ENCODE results near the gene WDR54.
"Not testable (repeated sequence)": the region's sequence is repeated elsewhere in the genome, so short reads cannot be mapped to it uniquely, and the experiment has no call there.

Gene WDR54

DNA sequence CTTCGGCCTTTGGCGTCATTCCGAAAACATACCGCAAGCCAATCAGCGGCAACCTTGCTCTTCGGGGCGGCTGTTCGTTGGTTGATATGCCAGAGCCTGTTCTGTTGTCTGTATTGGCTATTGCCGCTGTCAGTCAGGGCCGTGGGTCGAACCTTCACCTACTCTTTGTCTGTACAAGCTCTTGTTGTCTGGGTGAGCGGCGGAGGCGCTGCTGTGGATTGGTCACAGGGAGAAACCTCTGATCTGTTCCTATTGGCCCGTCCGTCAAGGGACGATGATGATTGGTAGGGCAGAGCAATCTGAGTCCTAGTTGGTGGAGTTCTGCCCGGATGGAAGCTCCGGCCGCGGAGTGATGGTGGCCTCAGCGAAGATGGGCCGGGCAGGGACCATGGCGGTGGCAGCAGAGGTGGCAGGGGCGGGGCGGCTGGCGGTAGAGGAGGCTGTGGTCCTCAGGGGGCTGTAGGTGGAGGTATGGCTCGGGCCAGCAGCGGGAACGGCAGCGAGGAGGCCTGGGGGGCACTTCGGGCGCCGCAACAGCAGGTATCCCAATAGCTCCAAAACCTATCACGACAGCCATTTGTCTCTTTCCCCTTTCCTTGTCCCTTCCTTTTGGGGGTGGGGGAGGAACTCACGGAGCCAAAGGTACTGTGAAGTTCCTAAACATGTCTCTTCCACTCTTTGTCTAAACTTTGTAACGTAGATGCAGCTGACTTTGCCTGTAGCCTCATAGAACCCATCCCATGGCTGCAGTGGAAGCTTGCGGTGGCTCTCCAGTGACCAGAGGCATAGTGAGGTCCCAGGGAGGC is 36.8 kb downstream of the WDR54 start, which contains the start of gene WBP1:
WBP1 (plus strand) TSS at position 307 of the 806 bp plus-strand sequence; CDS start at position 472, 165 bp downstream.
- peak; percentile 95 for DNase-seq

DNA sequence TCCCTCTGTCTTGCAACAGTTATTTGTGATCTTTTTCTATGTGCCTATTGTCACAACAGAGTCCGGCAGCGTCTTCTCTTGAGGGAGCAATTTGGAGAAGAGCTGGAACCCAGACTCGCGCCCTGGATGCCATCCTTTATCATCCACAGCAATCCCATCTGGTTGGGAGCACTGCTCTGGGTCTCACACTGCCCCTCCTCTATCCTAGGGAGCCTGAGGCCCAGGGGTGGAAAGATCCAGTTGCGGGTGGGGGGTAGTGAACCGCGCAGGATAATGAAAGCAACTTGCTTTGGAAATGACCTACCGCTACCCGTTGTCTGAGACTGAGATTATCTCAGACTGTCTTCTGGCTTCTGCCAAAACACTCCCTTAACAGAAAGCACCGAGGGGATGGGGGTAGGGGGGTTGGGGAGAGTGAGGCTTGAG is 37.4 kb downstream of the WDR54 start:
- DNase-seq, result no peak

DNA sequence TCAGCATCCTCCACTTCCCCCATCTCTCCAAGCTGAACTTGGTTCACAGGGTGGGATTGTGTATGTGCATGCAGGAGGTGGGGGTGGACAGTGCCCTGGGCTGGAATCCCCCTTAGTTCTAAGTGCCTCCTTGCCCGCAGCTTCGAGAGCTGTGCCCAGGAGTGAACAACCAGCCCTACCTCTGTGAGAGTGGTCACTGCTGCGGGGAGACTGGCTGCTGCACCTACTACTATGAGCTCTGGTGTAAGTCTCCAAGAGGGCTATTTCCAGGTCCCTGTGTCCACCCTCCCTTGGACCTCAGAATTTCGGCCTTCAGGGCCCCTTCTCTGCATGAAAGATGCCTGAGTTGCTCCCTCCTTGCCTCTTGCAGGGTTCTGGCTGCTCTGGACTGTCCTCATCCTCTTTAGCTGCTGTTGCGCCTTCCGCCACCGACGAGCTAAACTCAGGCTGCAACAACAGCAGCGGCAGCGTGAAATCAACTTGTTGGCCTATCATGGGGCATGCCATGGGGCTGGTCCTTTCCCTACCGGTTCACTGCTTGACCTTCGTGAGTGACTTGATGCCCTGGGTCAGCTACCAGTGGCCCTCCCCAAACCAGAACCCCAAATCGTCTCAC is 38.1 kb downstream of the WDR54 start:
- not testable (repeated sequence) for DNase-seq

DNA sequence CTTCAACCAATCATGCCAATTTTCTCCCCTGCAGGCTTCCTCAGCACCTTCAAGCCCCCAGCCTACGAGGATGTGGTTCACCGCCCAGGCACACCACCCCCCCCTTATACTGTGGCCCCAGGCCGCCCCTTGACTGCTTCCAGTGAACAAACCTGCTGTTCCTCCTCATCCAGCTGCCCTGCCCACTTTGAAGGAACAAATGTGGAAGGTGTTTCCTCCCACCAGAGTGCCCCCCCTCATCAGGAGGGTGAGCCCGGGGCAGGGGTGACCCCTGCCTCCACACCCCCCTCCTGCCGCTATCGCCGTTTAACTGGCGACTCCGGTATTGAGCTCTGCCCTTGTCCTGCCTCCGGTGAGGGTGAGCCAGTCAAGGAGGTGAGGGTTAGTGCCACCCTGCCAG is 38.7 kb downstream of the WDR54 start:
- DNase-seq, result not testable (repeated sequence)

DNA sequence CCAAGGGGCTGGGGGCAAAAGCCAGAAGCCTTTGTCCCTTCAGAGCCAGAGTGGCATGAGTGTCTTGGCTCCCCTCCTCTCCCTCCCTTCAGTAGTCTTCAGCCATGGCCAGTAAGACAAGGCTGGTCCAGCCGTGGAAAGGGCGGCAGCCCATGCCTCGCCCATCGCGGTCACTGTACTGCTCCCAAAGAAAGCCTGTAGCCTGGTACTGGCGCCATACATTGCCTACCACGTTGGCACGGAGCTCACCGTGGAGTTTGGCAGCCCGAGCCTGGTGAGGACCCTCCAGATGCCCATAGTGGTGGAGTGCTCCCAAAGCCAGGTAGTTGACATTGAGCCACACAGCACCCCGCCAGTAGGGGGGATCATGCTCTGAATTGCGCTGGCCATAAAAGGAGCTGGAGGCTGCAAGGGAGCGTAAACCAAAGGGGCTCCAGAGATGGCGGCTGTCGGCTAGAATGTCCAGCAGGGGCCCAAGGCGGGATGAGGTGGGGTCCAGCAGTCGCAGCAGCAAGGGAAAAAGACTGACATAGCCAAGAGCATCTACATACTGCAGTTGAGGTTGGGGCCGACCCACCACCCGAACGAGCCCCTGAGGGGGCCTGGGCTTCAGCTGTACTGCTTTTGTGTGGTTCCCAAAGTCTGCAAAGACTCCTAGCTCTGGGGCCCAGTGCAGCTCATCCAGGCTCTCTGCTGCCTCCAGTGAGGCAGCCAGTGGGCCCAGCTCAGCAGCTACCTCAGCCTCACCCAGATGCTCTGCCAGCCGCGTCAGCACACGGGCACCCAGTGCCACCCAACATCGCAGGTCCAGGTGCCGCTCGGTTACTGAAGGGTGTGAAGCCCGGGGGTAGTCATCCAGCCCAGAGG is 39.9 kb downstream of the WDR54 start:
- DNase-seq, result no peak

DNA sequence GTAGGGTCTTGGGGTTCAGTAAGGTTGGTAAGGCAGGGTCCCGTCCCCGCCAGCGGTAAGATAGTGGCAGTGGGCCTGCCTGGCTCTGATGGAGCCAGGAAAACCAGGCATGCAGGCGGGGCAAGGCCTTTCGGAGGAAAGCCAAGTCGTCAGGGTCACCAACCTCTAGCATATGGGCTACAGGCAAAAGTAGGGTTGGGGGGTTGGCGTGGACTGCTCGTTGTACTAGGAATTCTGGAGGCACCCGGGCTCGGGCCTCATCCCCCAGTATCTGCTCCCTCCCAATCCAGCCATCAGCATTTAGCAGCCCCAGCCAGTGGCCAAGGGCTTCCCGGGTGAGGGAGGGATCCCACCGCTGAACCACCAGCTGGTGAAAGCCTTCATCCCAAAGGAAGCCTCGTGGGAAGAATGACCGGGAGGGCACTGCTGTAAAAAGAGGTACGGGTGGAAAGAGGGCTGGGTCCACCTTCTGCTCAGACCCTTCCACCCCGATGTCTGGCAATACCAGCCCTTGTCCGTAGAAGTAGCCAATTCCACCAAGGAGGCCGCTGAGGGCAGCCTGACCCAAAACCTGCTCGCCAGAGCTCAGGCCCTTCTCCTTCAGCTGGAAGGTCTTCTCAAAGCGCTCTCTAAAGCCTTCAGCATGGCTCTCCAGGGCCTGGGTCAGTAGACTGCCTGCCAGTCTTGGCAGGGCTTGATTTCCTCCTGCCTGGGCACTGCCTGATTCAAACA is 40.7 kb downstream of the WDR54 start:
- no peak for DNase-seq

DNA sequence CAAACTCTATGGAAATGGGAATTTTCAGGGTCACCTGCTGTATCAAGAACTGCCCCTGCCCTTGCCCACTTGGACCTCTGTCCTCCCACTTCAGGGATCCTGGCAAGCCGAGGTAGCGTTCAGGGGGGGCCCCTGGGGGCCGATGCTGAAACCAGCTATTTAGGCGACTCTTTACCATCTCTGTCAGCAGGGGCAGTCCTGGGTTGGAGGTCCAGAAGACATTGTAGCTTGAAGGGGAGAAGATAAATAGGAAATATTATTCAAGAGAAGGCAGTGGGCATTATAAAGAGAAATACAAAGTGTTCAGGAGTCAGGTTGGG is 41.2 kb downstream of the WDR54 start:
- no peak for DNase-seq

DNA sequence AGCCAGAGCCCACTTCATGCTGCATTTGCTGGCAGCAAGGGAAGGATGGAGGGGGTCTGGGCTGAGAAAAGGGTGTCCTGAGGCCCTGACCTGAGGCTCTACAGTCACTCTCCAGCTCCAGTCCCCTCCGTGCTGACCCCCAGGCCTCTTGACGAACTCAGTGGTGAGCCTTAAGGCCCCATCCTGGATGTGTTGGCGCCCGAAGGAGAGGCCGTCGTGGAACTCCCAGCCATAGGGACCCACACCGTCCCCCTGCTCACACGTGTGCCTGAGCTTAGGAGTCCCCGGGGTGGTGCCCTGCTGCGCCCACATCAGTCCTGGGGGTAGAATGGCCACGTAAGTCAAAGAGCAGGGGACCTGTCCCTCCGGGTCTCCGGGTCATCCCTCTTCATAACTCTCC is 42.9 kb downstream of the WDR54 start:
- DNase-seq, result no peak

DNA sequence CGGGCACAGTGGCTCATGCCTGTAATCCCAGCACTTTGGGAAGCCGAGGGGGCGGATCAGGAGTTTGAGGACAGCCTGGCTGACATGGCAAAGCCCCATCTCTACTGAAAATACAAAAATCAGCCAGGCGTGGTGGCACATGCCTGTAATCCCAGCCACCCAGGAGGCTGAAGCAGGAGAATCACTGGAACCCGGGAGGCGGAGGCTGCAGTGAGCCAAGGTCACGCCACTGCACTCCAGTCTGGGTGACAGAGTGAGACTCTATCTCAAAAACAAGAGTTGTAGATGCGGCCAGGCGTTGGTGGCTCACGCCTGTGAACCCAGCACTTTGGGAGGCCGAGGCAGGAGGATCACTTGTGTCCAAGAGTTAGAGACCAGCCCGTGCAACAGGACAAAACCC is 49.2 kb downstream of the WDR54 start:
- not testable (repeated sequence) for DNase-seq

DNA sequence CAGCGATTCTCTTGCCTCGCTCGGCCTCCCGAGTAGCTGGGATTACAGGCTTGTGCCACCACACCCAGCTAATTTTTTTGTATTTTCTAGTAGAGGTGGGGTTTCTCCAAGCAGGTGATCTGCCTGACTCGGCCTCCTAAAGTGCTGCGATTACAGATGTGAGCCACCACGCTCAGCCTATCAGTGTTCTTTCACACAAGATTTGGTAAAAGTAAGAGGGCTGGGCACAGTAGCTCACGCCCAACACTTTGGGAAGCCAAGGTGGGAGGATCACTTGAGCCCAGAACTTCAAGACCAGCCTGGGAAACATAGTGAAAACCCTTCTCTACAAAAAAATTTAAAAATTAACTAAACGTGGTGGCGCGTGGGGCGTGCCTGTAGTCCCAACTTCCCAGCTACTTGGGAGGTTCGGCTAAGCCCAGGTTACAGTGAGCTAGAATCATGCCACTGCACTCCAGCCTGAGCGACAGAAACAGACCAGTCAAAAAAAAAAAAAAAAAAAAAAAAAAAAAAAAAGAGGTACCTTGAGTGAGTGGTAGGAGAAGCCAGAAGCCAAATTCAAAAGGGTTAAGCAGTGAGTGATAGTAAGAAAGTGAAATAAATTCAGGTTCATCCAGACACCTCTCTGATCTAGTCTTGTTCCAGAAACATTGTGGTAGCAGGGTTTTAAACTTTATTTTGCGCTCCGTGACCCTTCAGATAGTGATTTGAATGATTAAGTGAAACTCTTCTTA is 50.0 kb downstream of the WDR54 start:
- no peak for DNase-seq

DNA sequence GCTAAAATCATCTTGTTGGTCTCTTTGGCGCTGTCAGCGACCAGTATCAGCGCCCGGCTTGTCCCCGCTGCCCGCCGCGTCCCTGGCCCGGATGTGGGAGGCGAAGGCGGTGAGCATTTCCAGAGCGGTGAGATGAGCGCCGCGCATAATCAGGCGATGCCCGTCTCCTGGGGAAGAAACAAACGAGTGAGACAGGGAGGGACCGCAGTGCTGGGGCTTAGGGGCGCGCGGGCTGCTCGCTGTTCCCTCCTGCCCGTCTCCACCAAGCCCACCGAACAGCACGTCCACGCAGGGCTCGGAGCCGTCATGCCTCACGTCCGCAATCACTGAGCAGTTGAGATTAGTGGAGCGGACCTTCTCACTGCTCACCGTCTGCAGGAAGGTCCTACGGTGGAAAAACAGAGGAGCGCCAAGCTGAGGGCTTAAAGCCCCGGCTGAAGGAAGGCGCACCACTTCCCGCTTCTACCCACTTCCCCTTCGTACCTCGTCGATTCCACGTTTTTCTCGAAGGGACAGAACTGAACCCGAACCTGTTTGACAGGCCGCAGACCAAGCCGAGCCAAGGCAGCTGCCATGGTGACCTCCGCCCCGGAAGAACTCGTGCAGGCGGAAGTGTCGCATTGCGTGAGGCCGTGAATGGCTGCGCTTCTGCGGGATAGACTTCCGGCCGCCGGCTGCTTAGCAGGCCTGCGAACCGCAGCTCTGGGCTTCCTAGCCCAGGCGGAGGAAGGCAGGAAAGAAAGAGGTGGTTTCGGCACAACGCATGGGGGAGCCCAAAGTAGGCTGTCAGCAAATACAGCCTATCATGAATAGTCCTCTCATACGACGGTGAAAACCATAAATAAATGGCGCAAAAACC is 50.8 kb downstream of the WDR54 start, which contains the start of gene MRPL53:
MRPL53 (minus strand) TSS at position 595 of the 859 bp plus-strand sequence; CDS start at position 575, 20 bp downstream.
- DNase-seq, result peak; percentile 97

DNA sequence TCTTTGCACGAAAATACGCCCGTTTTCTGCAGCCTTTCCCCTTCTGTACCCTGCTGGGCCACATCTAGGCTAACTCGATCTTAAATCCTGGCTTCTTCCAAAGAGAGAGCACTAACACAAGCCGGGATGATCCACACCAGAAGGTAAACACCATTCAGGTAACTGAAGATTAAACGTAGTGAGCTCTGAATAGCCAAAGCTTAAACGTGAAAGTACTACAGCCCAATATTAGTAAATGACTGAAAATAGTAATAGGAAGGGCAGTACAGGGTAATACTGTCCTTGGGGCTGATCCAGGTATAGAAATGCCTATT is 51.4 kb downstream of the WDR54 start:
- no peak for DNase-seq

DNA sequence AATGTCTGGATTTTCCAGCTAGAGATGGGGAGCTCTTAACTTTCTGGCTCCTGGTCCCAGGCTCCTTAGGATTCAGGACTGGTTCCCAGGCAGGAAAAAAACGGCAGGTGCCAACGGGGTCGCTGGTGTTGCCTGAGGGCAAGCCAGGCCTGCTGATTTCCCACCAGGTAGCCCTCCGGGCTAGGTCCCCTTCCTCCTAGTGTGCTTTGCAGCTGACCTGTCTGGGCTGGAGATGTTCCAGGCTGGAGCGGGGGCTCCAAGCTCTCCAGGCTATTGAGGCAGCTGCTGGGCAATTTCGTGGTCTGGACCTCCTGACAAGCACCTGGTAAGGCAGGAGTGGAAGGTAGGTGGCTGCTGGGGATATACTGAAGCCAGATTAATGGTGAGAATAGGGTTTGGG is 53.0 kb downstream of the WDR54 start:
- no peak for DNase-seq

DNA sequence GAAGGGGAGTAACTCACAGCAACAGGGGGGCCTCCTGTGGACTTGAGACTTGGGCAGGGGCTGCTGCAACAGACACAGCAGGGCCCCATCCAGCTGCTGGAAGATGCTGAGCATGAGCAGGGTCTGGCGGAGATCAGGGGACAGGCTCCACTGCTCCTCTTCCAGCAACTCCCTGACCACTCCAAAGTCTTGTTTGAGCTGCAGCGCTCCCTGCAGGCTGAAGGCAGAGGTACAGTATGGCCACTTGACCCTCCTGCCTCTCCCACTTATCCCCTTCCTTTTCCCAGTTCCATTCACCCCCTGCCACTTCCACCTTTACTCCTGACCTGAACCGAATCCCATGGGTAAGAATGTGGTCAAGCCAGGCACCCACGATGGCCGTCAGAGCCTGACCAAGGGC is 53.4 kb downstream of the WDR54 start:
- DNase-seq, result no peak

Data from activated T-cell treated with anti-CD3 and anti-CD28 coated beads, Interleukin-2, amount 50 U/mL, for 1 hour (primary cell).